GM10266 (cell line): ENCODE results near the gene MMD2.

Experiments used
- DNase-seq: peaks from one replicate; pipeline ENCODE4 v3.0.0; 2012; ENCODE audit errors: extremely low spot score
- CTCF ChIP-seq: IDR thresholded peaks from 2 replicates; pipeline ENCODE4 v1.5.1; 2012; ENCODE audit warnings: mild to moderate bottlenecking, low read depth; ENCODE audit not compliant: control insufficient read depth, insufficient read depth; ENCODE audit errors: missing control alignments

Gene MMD2

GRCh38 chr7:4951903-4952636 is 6.9 kb downstream of the MMD2 start:
- DNase-seq = peak; percentile 81
- TF ChIP-seq CTCF = no peak

- TF ChIP-seq CTCF = no peak
- peak; percentile 3 for DNase-seq
Observed at GRCh38 chr7:4951304-4951703, 7.7 kb downstream of the MMD2 start.

GRCh38 chr7:4948402-4948801 is 10.6 kb downstream of the MMD2 start:
- TF ChIP-seq CTCF = no peak
- DNase-seq = no peak

GRCh38 chr7:4945949-4946348 is 13.0 kb downstream of the MMD2 start:
- no peak for DNase-seq
- TF ChIP-seq CTCF = no peak

- no peak for TF ChIP-seq CTCF
- DNase-seq = no peak
Observed at GRCh38 chr7:4944939-4945338, 14.0 kb downstream of the MMD2 start.

- no peak for DNase-seq
- TF ChIP-seq CTCF = no peak
Observed at GRCh38 chr7:4943297-4943696, 15.7 kb downstream of the MMD2 start.

- no peak for TF ChIP-seq CTCF
Observed at GRCh38 chr7:4939971-4940728, 18.8 kb downstream of the MMD2 start.

More at GRCh38 chr7:4939971-4940728, 18.8 kb downstream of the MMD2 start:
- no peak for DNase-seq
